GM10847 (cell line): ENCODE measurements around the gene RIPPLY3.

Source experiments
- POLR2A ChIP-seq: IDR thresholded peaks from 2 replicates; pipeline ENCODE4 v1.6.1; 2011; ENCODE audit not compliant: insufficient read length; ENCODE audit errors: extremely low read depth

RIPPLY3 gene, protein sequence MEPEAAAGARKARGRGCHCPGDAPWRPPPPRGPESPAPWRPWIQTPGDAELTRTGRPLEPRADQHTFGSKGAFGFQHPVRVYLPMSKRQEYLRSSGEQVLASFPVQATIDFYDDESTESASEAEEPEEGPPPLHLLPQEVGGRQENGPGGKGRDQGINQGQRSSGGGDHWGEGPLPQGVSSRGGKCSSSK

DNA sequence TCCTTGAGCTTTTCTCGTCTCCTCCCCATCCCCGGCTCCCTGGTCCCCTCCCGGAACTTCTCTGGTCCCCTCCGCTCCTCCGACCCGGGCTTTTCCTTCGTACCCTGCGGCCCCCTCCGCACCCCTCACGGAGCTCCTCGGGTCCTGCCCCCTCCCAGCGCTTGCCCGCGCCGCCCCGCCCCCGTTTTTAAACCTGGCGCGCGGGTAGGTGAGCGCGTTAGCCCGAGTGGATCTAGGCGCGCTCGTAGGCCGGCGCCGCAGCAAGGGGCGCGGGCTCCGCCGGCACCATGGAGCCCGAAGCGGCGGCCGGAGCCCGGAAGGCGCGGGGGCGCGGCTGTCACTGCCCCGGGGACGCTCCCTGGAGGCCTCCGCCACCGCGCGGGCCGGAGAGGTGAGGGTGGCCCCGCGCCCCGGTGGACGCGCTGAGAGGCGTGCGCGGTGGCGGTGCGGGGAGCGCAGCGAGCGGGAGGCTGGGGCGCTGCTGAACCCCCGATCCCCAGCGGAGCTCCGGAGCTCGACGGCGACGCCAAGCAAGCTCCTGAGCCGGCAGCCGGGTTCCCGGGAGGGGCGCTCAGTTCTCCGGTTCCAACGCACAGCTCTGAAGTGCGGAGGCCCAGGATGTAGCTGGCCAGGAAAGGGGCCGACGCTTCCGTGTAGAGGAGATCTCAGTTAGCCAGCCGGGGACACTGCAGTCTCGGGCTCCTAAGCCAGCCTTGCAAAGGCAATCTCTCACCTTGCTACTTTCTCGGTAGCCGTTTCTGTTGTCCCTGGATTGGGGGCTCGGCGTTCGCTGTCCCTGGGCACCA lies at the start of gene RIPPLY3:
Gene RIPPLY3 (plus strand): TSS at position 217 of the 806 bp plus-strand sequence. CDS start 71 bp downstream, at position 288.
- TF ChIP-seq POLR2A, result no peak

DNA sequence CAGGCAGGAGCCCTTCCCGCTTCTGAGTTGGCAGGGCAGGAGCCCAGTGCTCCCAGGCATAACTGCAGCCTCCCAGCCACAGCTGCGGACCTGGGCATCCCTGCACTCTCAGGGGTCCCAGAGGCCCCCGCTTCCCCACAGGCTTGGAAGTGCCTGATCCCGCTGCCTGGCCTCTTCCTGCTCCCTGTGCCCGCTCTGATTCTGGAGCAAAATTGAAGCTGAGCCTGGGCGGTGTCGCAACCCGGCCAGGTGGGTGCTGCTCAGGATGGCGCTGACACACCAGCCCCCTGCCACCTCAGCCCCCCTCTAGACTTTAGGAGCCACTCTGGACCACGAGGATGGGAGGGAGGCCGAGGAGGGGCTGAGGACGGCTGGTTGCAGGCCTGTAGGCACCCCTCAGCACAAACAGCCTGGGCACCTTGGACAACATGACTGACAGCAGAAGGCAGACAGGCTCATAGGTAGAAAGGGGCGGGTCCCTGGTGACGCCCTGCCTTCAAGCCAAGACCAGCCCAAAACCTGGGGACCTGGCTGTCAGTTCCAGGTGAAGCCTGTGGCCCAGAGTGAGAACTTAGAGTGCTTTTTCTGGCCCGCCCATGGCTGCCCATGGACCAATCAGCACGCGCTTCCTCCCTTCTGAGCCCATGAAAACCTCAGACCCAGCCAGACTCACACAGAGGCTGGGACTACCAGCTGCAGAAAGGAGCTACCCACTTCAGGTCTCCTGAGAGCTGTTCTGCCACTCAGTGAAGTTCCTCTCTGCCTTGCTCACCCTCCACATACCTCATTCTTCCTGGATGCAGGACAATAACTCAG lies 47.3 kb upstream of the RIPPLY3 start:
- no peak for TF ChIP-seq POLR2A

DNA sequence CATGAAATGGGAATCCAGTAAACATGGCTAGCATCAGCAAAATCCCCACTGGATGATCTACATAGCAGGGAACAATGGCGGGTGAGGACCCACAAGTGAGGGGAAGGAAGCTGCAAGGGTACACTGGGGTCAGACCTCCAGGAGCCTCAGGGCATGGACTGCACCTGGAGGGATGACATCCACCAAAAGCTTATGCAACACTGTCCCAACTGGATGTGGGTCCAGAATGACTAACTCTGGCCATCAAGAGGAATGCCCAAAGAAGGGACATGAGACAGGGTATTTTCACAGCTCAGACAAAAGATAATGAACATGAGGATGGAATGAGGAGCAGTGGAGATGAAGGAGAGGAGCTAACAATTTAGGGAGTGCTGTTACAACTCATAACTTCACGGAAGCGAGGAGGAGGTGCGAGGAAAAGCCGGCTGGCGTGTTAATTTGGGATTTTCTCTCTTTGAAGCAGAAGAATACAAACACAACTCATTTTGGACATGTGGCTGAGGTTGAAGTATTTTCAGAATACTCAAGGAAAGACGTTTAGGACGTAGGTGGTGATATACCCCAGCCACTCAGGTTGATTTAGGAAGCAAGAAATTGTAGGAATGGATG lies 45.7 kb upstream of the RIPPLY3 start:
- TF ChIP-seq POLR2A, result no peak

DNA sequence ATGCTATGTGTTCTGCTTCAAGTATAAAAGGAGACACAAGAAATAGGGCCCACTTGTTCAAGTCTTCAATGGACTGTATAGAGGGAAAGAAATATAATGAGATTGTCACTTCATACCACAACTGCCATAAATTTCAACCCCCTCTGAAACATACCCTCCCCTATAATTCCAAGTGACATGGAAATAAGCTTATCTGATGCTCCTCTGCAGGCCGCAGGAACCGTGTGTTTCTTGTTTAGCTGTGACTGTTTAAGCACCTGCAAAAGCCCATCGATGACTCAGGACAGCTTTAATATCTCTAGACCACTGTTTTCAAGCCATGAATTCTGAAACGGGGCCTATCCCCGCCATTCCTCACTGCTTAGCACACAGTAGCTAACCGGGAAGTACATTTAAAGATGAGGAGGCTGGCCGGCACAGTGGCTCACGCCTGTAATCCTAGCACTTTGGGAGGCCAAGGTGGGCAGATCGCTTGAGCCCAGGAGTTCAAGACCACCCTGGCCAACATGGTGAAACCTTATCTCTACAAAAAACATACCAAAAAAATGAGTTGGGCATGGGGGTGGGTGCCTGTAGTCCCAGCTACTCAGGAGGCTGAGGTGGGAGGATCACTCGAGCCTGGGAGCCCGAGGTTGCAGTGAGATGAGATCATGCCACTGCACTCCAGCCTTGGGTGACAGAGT lies 44.3 kb upstream of the RIPPLY3 start:
- no peak for TF ChIP-seq POLR2A

DNA sequence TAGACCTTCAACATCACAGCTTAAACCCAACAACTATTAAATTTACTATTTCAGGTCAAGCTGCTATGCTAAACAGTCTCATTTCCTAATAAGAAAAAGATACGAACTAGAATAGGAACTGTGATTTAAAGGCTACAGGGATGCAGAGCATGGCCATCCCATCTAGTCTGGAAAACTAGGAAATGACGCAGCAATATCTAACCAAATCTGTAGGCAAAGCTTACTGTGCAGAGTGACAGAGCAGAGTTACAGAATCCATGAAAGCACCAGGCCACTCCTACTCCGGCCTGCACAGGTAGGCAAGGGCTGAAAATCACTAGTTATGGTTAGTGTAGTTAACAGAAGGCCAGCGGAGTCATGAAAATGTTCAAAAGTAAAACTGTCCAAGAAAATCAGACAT lies 42.1 kb upstream of the RIPPLY3 start:
- no peak for TF ChIP-seq POLR2A

DNA sequence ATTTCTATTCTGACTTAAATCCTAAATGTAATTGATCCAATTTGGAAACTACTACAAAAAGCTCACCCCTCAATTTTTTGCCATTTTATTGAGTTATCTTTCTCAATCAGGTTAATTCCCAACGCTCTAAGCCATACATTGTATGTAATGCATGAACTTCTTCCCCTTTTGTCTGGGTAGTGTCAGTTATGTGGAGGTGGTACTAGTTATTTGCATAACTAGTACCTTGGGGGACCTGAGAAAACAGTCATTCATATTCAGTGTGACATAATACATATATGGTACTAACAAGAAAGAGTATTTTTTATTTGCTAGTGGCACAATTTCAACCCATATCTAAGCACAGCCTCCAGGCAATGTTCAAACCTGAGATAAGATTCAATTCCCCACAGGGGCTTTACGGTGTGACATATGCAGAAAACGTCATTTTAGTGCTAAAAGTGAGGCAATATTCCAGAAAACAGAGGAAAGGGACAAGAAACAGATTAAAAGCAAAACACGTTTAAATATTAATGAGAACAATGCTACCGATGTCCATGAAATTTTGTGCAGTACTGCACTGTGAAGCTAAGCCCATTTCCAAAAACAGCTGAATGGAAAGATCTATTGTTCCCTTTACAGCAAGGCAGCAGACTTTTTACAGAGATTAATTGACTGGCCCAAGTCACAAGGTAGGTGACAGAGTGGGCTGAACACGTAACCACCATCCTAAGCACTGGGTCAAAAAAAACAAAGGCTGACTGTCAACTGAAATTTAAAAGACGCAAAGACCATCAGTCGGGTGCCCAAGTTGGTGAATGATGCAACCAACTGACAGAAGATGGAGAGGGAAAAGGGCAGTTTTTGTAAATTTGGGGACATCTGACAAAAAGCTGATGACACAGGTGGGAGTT lies 41.4 kb upstream of the RIPPLY3 start:
- no peak for TF ChIP-seq POLR2A

DNA sequence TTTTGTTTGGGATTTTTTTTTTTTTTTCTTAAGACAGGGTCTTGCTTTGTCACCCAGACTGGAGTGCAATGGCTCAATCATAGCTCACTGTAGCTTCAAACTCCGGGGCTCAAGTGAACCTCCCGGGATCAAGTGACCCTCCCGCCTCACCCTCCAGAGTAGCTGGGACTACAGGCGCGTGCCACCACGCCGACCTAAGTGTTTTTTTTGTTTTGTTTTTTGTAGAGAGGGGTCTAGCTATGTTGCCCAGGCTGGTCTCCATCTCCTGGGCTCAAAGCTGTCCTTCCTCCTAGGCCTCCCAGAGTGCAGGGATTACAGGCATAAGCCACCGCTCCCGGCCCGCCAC lies 40.8 kb upstream of the RIPPLY3 start:
- TF ChIP-seq POLR2A, result no peak

DNA sequence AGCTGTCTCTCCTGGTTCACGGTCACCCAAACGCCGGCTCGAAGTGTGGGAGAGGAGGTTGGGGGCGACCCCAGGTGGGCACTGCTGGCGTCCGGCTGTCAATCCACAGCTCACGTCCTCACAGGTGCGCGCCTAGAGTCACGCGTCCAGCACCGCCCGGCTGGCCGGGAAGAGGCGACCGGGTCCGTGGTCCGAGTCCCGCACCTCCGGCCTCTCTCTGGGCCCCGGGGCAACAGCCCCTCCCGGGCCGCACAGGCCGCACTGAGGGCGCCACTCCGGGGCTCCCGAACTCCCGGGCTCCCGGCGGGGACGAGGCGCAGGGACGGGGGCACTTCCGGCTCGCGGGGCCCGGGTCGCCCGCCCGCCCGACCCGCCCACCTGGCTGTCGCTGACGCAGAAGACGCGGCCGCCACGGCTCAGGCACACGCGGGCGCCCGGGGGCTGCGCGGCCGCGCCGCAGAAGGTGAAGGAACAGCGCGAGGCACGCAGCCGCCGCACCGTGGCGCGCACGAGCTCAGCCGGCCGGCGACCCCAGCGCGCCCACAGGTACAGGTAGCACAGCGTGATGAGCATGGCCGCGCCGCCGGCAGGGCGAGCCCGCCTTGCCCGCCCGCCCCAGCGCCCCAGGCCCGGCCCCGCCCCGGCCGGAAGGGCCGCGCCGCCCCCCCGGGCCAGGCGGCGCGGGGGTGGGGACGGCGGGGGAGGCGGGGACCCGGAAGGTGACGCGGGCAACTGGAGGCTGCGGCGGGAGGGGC lies 40.3 kb upstream of the RIPPLY3 start, which contains the start of gene HLCS:
Gene HLCS (minus strand): TSS at position 604 of the 755 bp plus-strand sequence. CDS start 31 bp downstream, at position 573.
- TF ChIP-seq POLR2A, result peak; percentile 56

DNA sequence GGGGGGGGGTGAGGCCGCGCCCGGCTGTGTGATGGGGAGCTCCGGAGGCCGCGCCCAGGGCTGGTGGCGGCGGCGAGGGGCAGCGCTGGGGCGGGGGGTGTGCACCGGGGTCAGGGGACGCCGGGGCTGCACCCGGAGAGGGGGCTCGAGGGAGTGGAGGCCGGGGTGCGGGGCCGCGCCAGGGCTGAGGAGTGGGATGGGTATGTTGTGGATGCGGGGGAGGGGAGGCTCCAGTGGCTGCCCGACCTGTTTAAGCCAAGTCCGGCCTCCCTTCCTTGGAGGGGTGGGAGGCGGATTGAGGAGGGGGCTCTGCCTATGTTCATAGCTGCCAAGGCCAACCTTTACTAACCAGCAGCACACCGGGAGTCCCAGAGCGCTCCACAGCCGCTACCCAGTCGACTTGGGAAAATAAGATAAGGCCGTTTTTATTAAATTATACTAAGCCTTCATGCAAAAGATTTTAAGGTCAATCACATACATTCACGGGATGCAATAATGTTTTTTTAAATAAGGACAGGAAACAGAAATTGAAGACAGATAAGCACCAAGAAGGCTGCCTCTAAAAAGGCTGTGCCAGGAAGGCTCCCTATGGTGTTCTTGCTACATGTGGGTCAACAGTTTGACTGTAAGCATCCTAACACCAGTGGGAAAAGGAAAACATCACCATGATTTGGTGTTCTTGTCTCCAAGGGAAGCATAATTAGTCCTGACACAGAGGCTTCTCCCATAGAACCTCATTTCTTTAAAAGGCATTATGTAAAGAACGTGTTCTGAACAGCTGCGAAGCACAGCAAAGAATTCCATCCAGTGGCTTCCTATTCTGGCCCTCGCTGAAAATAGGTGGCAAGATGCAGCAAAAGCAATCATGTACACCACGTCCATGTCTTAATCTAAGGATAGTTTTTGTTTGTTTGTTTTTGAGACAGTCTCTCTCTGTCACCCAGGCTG lies 39.4 kb upstream of the RIPPLY3 start:
- peak; percentile 9 for TF ChIP-seq POLR2A

DNA sequence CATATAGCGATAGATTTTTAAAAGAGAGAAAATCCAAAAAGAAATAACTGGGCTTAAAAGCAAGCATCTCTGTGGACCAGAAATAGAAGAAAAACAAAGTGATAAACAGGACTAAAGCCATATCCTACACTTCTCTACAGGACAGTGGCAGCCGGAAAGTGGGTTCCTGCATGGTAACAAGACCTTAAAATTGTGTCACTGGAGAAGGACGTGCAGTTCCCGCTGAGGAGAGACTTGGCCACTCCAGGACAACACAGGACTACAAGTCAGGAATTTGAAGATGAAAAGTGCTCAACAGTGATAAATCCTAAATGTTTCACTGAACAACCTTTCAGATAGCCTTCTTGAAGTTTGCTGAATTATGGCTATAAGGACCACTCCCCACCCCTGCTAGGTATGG lies 38.1 kb upstream of the RIPPLY3 start:
- no peak for TF ChIP-seq POLR2A

DNA sequence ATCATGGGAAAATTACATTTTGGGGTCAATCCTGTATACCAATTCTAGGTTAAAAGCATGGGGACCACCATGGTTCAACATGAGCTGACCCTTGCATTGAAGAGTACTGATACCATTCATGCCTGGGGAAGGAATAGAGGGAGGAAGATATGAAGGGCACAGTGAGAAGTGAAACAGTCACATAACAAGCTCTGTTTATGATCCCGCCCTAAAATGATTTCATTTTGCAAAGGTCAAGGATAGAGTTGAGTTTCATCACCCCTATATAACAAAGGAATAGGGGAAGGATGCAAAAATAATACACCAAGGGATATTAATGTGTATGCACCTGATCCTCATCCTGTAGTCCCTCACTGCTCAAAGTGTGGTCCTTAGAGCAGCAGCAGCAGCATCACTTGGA lies 37.5 kb upstream of the RIPPLY3 start:
- no peak for TF ChIP-seq POLR2A
